MM.1S (cell line): ENCODE data around the gene TOR3A.

ENCODE experiments used
- DNase-seq: peaks from one replicate; pipeline ENCODE4 v3.0.0-alpha.2; 2015
- H2AFZ ChIP-seq: fragments of 300-600 bp; sonication (generic); 2 replicates; pipeline ENCODE4 v1.6.0; 2016; ENCODE audit warnings: antibody characterized with exemption, low read length
- H3F3A ChIP-seq: fragments of 300-600 bp; sonication (generic); 2 replicates; pipeline ENCODE4 v1.6.1; 2016; ENCODE audit warnings: mild to moderate bottlenecking, antibody characterized with exemption, low read length, moderate library complexity, mixed read lengths; ENCODE audit not compliant: insufficient read depth
- H3K27ac ChIP-seq: fragments of 300-600 bp; sonication (generic); 2 replicates; pipeline ENCODE4 v1.5.1; 2016; ENCODE audit warnings: mild to moderate bottlenecking, low read length
- H3K27me3 ChIP-seq: fragments of 300-600 bp; sonication (generic); replicated peaks from 2 replicates; pipeline ENCODE4 v1.6.0; 2016; ENCODE audit warnings: low read length; ENCODE audit not compliant: insufficient read depth
- H3K36me3 ChIP-seq: fragments of 300-600 bp; sonication (generic); replicated peaks from 2 replicates; pipeline ENCODE4 v1.6.1; 2016; ENCODE audit warnings: mild to moderate bottlenecking, low read length, mixed read lengths; ENCODE audit not compliant: insufficient read depth
- H3K4me1 ChIP-seq: fragments of 300-600 bp; sonication (generic); 2 replicates; pipeline ENCODE4 v1.6.1; 2016; ENCODE audit warnings: low read length, mixed read lengths
- H3K4me2 ChIP-seq: fragments of 300-600 bp; sonication (generic); 2 replicates; pipeline ENCODE4 v1.6.0; 2016; ENCODE audit warnings: low read depth, low read length
- H3K4me3 ChIP-seq: fragments of 300-600 bp; sonication (generic); 2 replicates; pipeline ENCODE4 v1.5.1; 2016; ENCODE audit warnings: low read length, mixed read lengths
- H3K79me2 ChIP-seq: fragments of 300-600 bp; sonication (generic); 2 replicates; pipeline ENCODE4 v1.6.1; 2016; ENCODE audit warnings: mixed run types, low read length, mixed read lengths
- H3K9ac ChIP-seq: fragments of 300-600 bp; sonication (generic); 2 replicates; pipeline ENCODE4 v1.6.1; 2016; ENCODE audit warnings: low read length, mixed read lengths
- H3K9me2 ChIP-seq: fragments of 300-600 bp; sonication (generic); replicated peaks from 2 replicates; pipeline ENCODE4 v1.6.1; 2016; ENCODE audit warnings: mild to moderate bottlenecking, low read length, mixed read lengths; ENCODE audit not compliant: insufficient read depth
- H3K9me3 ChIP-seq: fragments of 300-600 bp; sonication (generic); replicated peaks from 2 replicates; pipeline ENCODE4 v1.6.1; 2016; ENCODE audit warnings: mild to moderate bottlenecking, low read length, mixed read lengths; ENCODE audit not compliant: insufficient read depth
- H4K20me1 ChIP-seq: fragments of 300-600 bp; sonication (generic); 2 replicates; pipeline ENCODE4 v1.6.1; 2016; ENCODE audit warnings: mild to moderate bottlenecking, low read length, moderate library complexity, mixed read lengths; ENCODE audit not compliant: insufficient read depth
- CTCF ChIP-seq: fragments of 300-600 bp; sonication (generic); IDR thresholded peaks from 2 replicates; pipeline ENCODE4 v1.5.1; 2016; ENCODE audit warnings: antibody characterized with exemption, low read length, mixed read lengths
- EZH2 ChIP-seq: fragments of 300-600 bp; sonication (generic); optimal IDR thresholded peaks from 2 replicates; pipeline ENCODE3; 2017; ENCODE audit warnings: low read depth, mild to moderate bottlenecking, antibody characterized with exemption, low read length, mixed read lengths
- EZH2phosphoT487 ChIP-seq: fragments of 300-600 bp; sonication (generic); IDR thresholded peaks from 2 replicates; pipeline ENCODE4 v1.6.1; 2018; ENCODE audit warnings: antibody characterized with exemption, low read length

The TOR3A gene

GRCh38 chr1:179095377-179095776 is 13.5 kb downstream of the TOR3A start:
- no peak overlapping the region for H2AFZ ChIP-seq
- no peaks in the 10 kb centered on the region for H3K9me2 ChIP-seq
- DNase-seq, result no peak
- TF ChIP-seq CTCF (no peak), EZH2phosphoT487 (no peak), EZH2 (no peak)
- H4K20me1 ChIP-seq, result peaks cover 7% of the 10 kb centered on the region; the same call in 1 of the 2 replicates
- H3K4me1 ChIP-seq, result no peaks in the 10 kb centered on the region; the same call in 1 of the 2 replicates
- no peak overlapping the region for H3K4me2 ChIP-seq
- peaks cover 48% of the 10 kb centered on the region for H3K79me2 ChIP-seq
- H3K36me3 ChIP-seq, result peaks cover 40% of the 10 kb centered on the region
- H3K27ac ChIP-seq, result no peak overlapping the region; the same call in 1 of the 2 replicates
- peaks cover 22% of the 10 kb centered on the region for H3F3A ChIP-seq
- no peak overlapping the region for H3K9ac ChIP-seq
- H3K4me3 ChIP-seq, result no peak overlapping the region
- H3K9me3 ChIP-seq, result no peaks in the 10 kb centered on the region
- no peaks in the 10 kb centered on the region for H3K27me3 ChIP-seq

DNA sequence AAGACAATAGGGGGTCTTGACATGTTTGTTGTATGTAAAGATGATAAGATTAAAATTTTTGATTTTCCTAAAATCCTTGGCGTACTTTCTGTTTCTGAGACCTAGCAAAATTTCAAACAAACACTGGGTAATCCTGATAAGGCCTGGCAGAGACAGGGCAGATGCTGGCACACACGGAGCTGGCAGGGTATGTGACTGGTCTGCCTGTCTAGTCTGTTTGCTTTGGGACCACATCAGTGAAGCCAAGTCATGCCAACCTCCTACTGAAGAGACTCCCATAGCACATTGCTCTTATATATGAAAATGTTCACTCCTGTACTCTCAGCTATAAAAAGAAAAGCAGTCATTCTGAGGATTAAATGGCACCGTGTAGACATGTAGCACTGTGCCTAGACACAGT is 14.1 kb downstream of the TOR3A start:
- Histone ChIP-seq H3K9me3 (no peaks in the 10 kb centered on the region), H3F3A (peaks cover 22% of the 10 kb centered on the region), H3K27me3 (no peaks in the 10 kb centered on the region), H4K20me1 (peaks cover 5% of the 10 kb centered on the region; the same call in 1 of the 2 replicates), H3K9ac (no peak overlapping the region), H3K4me3 (no peak overlapping the region), H3K79me2 (peaks cover 43% of the 10 kb centered on the region), H3K36me3 (peaks cover 34% of the 10 kb centered on the region), H3K4me2 (no peak overlapping the region), H3K27ac (no peak overlapping the region), H3K4me1 (no peaks in the 10 kb centered on the region; the same call in 1 of the 2 replicates), H2AFZ (no peak overlapping the region), H3K9me2 (no peaks in the 10 kb centered on the region)
- no peak for DNase-seq
- TF ChIP-seq EZH2phosphoT487 (no peak), EZH2 (no peak), CTCF (no peak)

DNA sequence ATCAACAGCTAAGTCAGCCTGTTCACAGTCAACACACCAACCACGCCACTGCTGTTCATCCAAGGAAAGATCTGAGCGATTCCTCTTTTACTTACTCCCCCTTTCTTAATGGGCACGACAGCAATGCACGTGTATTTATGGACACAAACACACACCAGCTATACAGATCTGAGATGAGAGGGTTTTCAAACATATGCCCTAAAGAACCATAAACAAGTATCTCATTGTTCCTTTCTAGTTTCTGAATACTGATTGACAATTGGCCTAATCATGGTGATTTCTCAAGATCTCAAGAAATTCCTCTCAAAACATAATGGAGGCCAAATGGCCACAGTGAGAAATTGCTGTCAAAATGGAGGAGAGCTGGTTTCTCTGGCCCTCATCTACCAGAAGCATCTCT is 18.0 kb downstream of the TOR3A start:
- Histone ChIP-seq H3K36me3 (peaks cover 12% of the 10 kb centered on the region), H3K27ac (no peak overlapping the region)
- TF ChIP-seq EZH2 (no peak), CTCF (no peak), EZH2phosphoT487 (no peak)

More for the DNA sequence above, 18.0 kb downstream of the TOR3A start:
- H3K27me3 ChIP-seq, result no peaks in the 10 kb centered on the region
- H4K20me1 ChIP-seq, result no peaks in the 10 kb centered on the region
- no peak overlapping the region for H2AFZ ChIP-seq
- H3K9me3 ChIP-seq, result no peaks in the 10 kb centered on the region
- H3K9ac ChIP-seq, result no peak overlapping the region
- H3K4me3 ChIP-seq, result no peak overlapping the region
- H3K9me2 ChIP-seq, result no peaks in the 10 kb centered on the region
- no peaks in the 10 kb centered on the region for H3K4me1 ChIP-seq
- H3F3A ChIP-seq, result peaks cover 19% of the 10 kb centered on the region
- peaks cover 4% of the 10 kb centered on the region for H3K79me2 ChIP-seq
- H3K4me2 ChIP-seq, result no peak overlapping the region
- no peak for DNase-seq
